Smooth muscle cell of the coronary artery (primary cell): ENCODE results near the gene LRRC32. TPM values are rescaled to one million over a fixed set of nuclear protein-coding genes. Genes with fewer than 3 reads are reported as not detected.

Experiments used
- total RNA-seq: library from RNA; depleted of rRNA; stranded (reverse); fragments of >200 nt; gene quantifications from 2 replicates; pipeline ENCODE4 v1.2.3, GENCODE V29; 2014; ENCODE audit warnings: low replicate concordance

The LRRC32 gene
- 29.1 and 65.6 TPM in 2 replicates for total RNA-seq

GRCh38 chr11:76670485-76671236 lies at the start of gene LRRC32:
TSS of gene LRRC32 (minus strand) at chr11:76670747. CDS start at chr11:76665954, 4,793 bp downstream.

Other genes starting within 250 kb of the LRRC32 start
- gene EMSY, start 225.7 kb downstream of the LRRC32 start, total RNA-seq: 5.1 and 6.8 TPM in 2 replicates
- 6.2 and 9.9 TPM in 2 replicates for gene TSKU, start 112.6 kb upstream of the LRRC32 start, total RNA-seq
- 3.7 and 13.3 TPM in 2 replicates for gene ACER3, start 190.2 kb upstream of the LRRC32 start, total RNA-seq